SJCRH30 (cell line): Measurements from ENCODE around the gene TAP2. TPM values are rescaled to one million over a fixed set of nuclear protein-coding genes. Genes with fewer than 3 reads are reported as not detected.

Experiments used
- DNase-seq, 2 experiments: peaks; one replicate each; pipeline ENCODE4 v3.0.0-alpha.2; 2015 to 2020
- H3K27ac ChIP-seq: fragments of 250-450 bp; sonication (Bioruptor Pico); 2 replicates; pipeline ENCODE4 v1.5.1; 2020; ENCODE audit warnings: mild to moderate bottlenecking, moderate library complexity
- H3K27me3 ChIP-seq: fragments of 250-450 bp; sonication (Bioruptor Pico); 2 replicates; pipeline ENCODE4 v1.5.1; 2020; ENCODE audit warnings: mild to moderate bottlenecking, moderate library complexity
- H3K36me3 ChIP-seq: fragments of 250-450 bp; sonication (Bioruptor Pico); 2 replicates; pipeline ENCODE4 v1.5.1; 2020; ENCODE audit warnings: mild to moderate bottlenecking, moderate library complexity
- H3K4me1 ChIP-seq: fragments of 250-450 bp; sonication (Bioruptor Pico); 2 replicates; pipeline ENCODE4 v1.5.1; 2020; ENCODE audit warnings: mild to moderate bottlenecking, moderate library complexity
- H3K4me3 ChIP-seq: fragments of 250-450 bp; sonication (Bioruptor Pico); 2 replicates; pipeline ENCODE4 v1.5.1; 2020; ENCODE audit warnings: mild to moderate bottlenecking, moderate library complexity
- H3K9me3 ChIP-seq: fragments of 250-450 bp; sonication (Bioruptor Pico); replicated peaks from 2 replicates; pipeline ENCODE4 v1.5.1; 2020; ENCODE audit warnings: mild to moderate bottlenecking, moderate library complexity
- total RNA-seq: library from RNA; depleted of rRNA; stranded (reverse); fragments of >200 nt; shearing (Covaris generic); gene quantifications from 2 replicates; pipeline ENCODE4 v1.2.3, GENCODE V29; 2014

The TAP2 gene
- total RNA-seq, 1 experiment from 2014 or later: 17.4 TPM

- no peak overlapping the region for H3K4me3 ChIP-seq
- H3K9me3 ChIP-seq: no peaks in the 10 kb centered on the region
- H3K4me1 ChIP-seq: no peaks in the 10 kb centered on the region
- H3K27me3 ChIP-seq: peaks cover 19% of the 10 kb centered on the region
- H3K36me3 ChIP-seq: no peaks in the 10 kb centered on the region
- no peak for DNase-seq
- no peak overlapping the region for H3K27ac ChIP-seq
Measured at GRCh38 chr6:32847795-32848194, 9.3 kb upstream of the TAP2 start.

DNA sequence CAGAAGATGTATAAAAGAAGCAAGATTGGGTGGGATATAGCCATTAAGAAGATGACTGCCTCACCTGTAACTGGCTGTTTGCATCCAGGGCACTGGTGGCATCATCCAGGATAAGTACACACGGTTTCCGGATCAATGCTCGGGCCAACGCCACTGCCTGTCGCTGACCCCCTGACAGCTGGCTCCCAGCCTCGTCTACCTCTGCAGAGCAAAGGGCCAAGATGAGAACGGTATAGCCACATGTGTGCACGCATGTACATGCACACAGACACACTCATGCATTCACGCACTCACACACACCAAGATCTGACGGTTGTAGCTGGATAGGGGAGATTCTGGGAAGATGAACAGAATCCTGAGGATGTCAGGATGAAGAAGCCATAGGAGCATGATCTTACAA is 8.5 kb upstream of the TAP2 start:
- no peaks in the 10 kb centered on the region for H3K36me3 ChIP-seq
- peaks cover 20% of the 10 kb centered on the region for H3K27me3 ChIP-seq
- no peak overlapping the region for H3K27ac ChIP-seq
- no peaks in the 10 kb centered on the region for H3K4me1 ChIP-seq
- H3K4me3 ChIP-seq: no peak overlapping the region
- DNase-seq: no peak
- H3K9me3 ChIP-seq: no peaks in the 10 kb centered on the region

DNA sequence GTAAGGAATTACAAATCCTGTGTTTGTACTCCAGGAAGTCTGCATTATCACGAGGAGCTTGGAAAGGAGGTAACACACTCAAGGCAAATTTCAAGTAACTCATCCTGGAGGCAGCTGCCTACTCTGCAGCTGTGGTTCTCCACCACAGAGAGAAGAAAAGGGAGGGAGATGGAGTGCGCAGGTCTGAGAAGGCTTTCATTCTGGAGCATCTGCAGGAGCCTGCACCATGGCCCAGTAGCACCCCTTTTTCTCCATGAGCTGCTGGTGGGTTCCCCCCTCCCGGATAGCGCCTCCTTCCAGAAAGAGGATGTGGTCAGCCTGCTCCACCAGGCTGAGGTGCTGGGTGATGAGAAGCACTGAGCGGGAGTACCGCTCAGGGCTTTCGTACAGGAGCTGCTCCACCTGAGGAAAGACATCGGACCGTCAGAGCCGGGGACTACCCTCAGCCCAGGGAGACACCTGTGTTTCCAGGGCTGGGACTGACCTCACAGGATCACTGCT is 6.9 kb upstream of the TAP2 start:
- no peaks in the 10 kb centered on the region for H3K9me3 ChIP-seq
- H3K27me3 ChIP-seq: peaks cover 23% of the 10 kb centered on the region
- no peak overlapping the region for H3K27ac ChIP-seq
- no peaks in the 10 kb centered on the region for H3K4me1 ChIP-seq
- no peak overlapping the region for H3K4me3 ChIP-seq
- no peaks in the 10 kb centered on the region for H3K36me3 ChIP-seq
- no peak for DNase-seq

GRCh38 chr6:32844839-32845383 is 6.4 kb upstream of the TAP2 start:
- Histone ChIP-seq H3K27me3 (peaks cover 22% of the 10 kb centered on the region), H3K4me3 (no peak overlapping the region), H3K9me3 (no peaks in the 10 kb centered on the region), H3K36me3 (no peaks in the 10 kb centered on the region), H3K27ac (no peak overlapping the region), H3K4me1 (no peaks in the 10 kb centered on the region)
- DNase-seq: no peak

DNA sequence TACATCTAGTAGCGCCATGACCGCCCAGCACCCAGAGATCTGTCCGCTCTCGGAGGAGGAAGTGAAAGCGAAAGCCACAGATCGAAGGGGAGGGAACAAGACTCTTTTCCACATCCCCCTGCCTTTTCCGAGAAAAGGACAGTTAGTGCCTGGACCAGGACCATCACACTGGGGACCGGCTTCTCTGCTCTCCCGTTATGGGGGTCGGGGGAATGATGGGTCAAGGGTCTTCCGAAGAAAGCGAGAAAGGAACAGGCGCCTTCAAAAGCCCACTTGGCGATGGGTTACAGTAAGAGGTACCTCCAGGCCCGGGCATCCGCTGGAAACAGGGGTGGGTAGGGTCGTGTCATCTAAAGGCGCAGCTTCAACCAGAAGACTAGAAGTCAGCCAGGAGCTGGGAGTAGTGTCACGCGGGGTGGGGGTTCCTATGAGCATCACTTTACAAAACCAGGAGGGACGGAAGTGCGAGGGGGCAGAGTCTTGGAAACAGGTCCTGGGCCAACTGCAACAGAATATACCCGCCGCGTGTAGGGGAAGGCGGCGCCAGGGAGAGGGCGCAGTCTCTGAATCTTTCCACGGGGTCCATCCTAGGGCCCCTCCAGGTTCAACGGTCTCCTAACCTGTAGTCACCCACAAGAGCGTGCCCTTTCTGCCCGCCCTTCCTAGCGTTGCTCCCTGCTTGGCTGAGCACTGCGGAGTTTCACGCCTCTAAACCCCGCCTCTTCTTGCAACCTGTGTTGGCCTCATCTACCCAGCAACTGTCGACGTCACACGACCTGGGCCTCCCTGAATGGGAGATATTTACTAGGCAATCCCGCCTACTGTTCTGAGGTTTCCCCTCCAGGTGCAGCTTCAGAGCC is 5.7 kb upstream of the TAP2 start, which contains the start of gene PSMB8:
PSMB8 (minus strand) TSS at position 69 of the 860 bp plus-strand sequence; CDS start at position 18, 51 bp downstream.
- Histone ChIP-seq H3K27me3 (peaks cover 22% of the 10 kb centered on the region), H3K4me1 (no peaks in the 10 kb centered on the region), H3K9me3 (no peaks in the 10 kb centered on the region), H3K27ac (no peak within 1 kb of the TSS), H3K4me3 (peak within 1 kb of the TSS; percentile 28), H3K36me3 (no peaks in the 10 kb centered on the region)
- peak; percentile 64 to 73 for DNase-seq

GRCh38 chr6:32843331-32843978 is 4.9 kb upstream of the TAP2 start:
- peak overlapping the region; percentile 28 for H3K4me3 ChIP-seq
- H3K27ac ChIP-seq: no peak overlapping the region
- H3K4me1 ChIP-seq: no peaks in the 10 kb centered on the region
- H3K27me3 ChIP-seq: peaks cover 22% of the 10 kb centered on the region
- DNase-seq: no peak
- H3K9me3 ChIP-seq: no peaks in the 10 kb centered on the region
- no peaks in the 10 kb centered on the region for H3K36me3 ChIP-seq

DNA sequence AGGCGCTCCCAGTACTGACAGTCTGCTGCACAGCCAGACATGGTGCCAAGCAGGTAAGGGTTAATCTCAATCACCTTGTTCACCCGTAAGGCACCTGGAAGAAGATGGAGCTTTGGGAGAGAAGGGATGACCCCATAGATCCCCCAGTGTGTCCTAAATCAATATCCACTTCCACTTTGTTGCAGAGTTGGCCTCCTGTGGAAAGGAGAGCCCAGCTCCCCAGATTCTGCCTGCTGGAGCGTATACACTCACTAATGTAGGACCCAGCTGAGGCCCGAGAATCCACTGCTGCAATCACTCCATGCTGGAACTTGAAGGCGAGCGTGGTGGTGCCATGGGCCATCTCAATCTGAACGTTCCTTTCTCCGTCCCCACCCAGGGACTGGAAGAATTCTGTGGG is 4.2 kb upstream of the TAP2 start:
- H3K36me3 ChIP-seq: no peaks in the 10 kb centered on the region
- no peak for DNase-seq
- no peak overlapping the region for H3K27ac ChIP-seq
- no peak overlapping the region for H3K4me3 ChIP-seq
- no peaks in the 10 kb centered on the region for H3K9me3 ChIP-seq
- peaks cover 22% of the 10 kb centered on the region for H3K27me3 ChIP-seq
- H3K4me1 ChIP-seq: no peaks in the 10 kb centered on the region

DNA sequence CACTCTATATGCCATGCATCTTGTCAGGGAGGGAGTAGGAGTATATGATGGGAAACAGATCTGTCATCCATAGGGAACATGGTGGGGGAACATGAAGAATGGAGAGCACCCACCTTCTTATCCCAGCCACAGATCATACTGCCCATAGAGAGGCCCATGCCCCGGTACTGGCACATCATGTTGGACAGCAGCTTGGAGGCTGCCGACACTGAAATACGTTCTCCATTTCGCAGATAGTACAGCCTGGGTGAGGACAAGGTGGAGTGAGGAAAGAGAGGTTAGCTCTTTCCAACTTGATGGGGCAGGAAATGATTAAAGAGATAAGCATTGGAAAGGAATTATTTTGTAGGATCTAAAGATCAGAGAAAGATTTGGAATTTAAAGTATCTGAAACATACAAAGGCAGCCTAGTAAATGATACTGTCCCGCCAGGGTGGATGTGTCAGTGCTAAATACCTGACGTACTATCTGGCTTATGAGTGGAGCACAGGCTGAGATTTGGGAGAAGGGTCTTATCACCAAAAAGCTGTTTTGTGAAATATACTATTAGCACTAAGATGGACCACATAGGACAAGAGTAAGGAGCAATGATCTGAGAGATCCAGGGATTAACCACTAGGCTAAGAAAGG is 3.6 kb upstream of the TAP2 start:
- Histone ChIP-seq H3K9me3 (no peaks in the 10 kb centered on the region), H3K27ac (no peak overlapping the region), H3K4me1 (no peaks in the 10 kb centered on the region), H3K36me3 (no peaks in the 10 kb centered on the region), H3K27me3 (peaks cover 22% of the 10 kb centered on the region), H3K4me3 (no peak overlapping the region)
- DNase-seq: no peak

DNA sequence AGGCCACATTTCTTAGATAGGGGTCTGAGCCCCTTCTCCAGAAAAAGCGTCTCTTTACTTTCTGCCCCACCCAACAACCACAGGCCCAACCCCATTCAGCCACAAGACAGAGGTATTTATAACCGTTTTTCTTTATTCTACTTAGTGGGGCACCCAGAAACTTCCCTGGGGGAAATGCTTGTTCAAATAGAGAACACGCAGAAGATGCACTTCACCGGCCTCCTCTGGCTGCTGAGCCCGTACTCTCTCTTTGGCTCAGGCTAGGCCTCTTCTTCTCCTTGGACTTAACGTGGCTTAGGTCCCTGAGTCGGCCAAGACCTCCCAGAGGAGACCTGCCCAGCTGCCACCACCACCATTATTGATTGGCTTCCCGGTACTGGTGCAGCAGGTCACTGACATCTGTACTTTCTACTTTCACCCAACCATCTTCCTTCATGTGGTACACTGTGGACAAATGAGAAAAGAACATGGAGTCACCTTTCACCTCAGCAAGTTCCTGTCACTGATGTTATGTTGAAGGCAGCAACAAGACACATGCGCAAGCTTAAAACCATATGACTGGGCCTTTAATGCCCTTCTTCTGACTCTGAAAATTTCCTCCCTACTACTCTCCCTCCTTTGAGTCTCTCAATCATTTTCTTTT is 2.2 kb upstream of the TAP2 start:
- Histone ChIP-seq H3K4me3 (no peak overlapping the region), H3K9me3 (no peaks in the 10 kb centered on the region), H3K27ac (no peak overlapping the region), H3K4me1 (no peaks in the 10 kb centered on the region), H3K36me3 (no peaks in the 10 kb centered on the region), H3K27me3 (peaks cover 22% of the 10 kb centered on the region)
- no peak for DNase-seq

- no peaks in the 10 kb centered on the region for H3K4me1 ChIP-seq
- H3K4me3 ChIP-seq: no peak overlapping the region
- DNase-seq: no peak
- H3K36me3 ChIP-seq: no peaks in the 10 kb centered on the region
- H3K9me3 ChIP-seq: no peaks in the 10 kb centered on the region
- H3K27me3 ChIP-seq: peaks cover 19% of the 10 kb centered on the region
- H3K27ac ChIP-seq: no peak overlapping the region
Measured at GRCh38 chr6:32839356-32839755, 817 bp upstream of the TAP2 start.

GRCh38 chr6:32837651-32838113 is 857 bp downstream of the TAP2 start:
- 0 out of 2 replicates have a peak, but pooled peaks cover 8% of the 10 kb centered on the region for H3K36me3 ChIP-seq
- peak overlapping the region; percentile 62 for H3K27ac ChIP-seq

DNA sequence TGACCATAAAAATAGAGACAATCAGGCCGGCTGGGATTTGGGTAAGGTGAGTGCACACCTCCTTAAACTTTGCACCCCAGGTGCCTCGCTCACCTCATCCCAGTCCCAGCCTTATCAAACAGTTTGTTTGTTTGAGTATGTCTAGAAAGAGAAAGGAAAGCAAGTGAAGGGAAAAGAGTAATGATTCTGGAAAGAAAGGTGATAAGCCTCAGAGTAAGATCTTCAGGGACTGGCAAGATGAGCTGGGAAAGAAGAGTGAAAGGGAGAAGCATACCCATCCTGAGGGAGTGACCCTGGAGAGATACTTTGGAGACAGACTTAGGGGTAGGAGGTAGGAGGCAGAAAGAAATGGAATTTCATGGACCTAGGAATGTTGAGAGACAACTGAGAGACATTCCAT is 1.7 kb downstream of the TAP2 start:
- 0 out of 2 replicates have a peak, but pooled peaks cover 8% of the 10 kb centered on the region for H3K36me3 ChIP-seq
- no peak for DNase-seq
- no peaks in the 10 kb centered on the region for H3K9me3 ChIP-seq
- peaks cover 7% of the 10 kb centered on the region; the same call in 1 of the 2 replicates for H3K27me3 ChIP-seq
- H3K27ac ChIP-seq: no peak overlapping the region
- H3K4me3 ChIP-seq: no peak overlapping the region
- H3K4me1 ChIP-seq: no peaks in the 10 kb centered on the region

More at GRCh38 chr6:32837651-32838113, 857 bp downstream of the TAP2 start:
- Histone ChIP-seq H3K4me3 (peak overlapping the region; percentile 72), H3K27me3 (peaks cover 13% of the 10 kb centered on the region), H3K9me3 (no peaks in the 10 kb centered on the region), H3K4me1 (no peaks in the 10 kb centered on the region)
- no peak for DNase-seq

DNA sequence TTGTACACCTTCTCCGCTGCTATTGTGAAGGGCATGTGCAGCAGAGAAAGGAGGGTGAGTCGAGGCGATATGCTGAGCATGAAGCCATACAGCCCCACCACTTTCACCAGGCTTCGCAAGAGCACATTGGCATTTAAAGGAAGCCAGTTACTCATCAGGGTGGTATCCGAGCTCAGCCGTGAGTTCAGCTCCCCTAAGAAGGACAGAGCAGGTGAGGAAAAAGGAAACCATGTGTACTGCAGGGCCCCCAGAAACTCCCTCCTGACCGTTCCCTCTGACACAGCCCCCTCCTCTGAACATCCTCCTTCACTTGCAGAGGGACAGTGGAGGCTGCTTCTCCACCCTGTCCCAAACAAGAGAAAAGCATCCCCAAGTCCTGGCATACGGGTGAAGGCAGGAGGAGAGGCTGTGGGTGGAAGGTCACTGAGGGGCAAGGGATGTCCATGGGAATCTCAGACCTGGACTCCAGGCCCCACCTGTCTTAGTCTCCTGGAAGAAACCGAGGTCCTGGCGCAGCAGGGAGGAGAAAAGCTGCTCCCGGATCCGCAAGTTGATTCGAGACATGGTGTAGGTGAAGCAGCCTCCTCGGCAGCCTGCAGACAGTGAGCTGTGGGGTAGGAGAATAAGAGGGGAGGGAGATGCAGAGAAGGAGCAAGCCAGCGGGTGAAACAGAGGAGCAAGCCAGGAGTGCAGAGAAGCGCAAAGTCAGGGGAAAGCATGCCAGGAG is 3.2 kb downstream of the TAP2 start:
- H3K4me3 ChIP-seq: no peak overlapping the region
- 0 out of 2 replicates have a peak, but pooled peaks cover 9% of the 10 kb centered on the region for H3K36me3 ChIP-seq
- no peak overlapping the region for H3K27ac ChIP-seq

More for the DNA sequence above, 3.2 kb downstream of the TAP2 start:
- Histone ChIP-seq H3K4me1 (no peaks in the 10 kb centered on the region), H3K9me3 (no peaks in the 10 kb centered on the region), H3K27me3 (no peaks in the 10 kb centered on the region)
- DNase-seq: no peak
